ENCODE results near the gene YOD1. TPM values are rescaled to one million over a fixed set of nuclear protein-coding genes. Genes with fewer than 3 reads are reported as not detected.

YOD1 gene
- total and polyA plus RNA-seq, 2 of the 13 experiments (the other 11 are each of a cell fraction or from before 2014, with no cell fraction given), result 3.4 to 9.1 TPM

DNA sequence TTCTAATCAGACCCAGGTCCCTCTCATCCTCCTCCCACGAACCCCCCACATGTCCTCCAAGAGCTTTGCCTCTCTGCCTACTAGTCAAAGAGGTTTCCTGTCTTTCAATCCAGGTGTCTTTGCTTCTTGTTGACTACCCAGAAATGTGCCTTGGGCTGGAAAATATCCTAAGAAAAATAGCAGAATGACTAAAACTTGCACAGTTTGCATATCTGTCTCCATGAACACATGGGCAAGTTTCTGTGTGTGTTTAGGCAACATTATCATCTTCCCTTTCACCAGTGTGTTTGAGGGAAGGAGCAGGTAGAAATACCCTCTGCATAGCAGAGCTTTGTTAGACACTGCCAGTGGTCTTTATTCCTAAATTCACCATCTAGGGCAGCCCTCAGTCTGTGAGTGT is 20.0 kb downstream of the YOD1 start:
- H3K4me3 ChIP-seq (replicated peaks in 1 of 3; ENCODE audit: insufficient read depth in 1 of 3, low read depth in 2 of 3, low read length in 3 of 3), result peak overlapping the region in 2 of 3 experiments; percentile 29 to 54; a peak in 3 of 6 replicates
- peak overlapping the region; percentile 85 for H3K4me2 ChIP-seq (ENCODE audit: low read depth, low read length)
- no peaks in the 10 kb centered on the region for H3K9me3 ChIP-seq (ENCODE audit: low read length)
- FAIRE-seq (no peak), ATAC-seq (no peak), DNase-seq (ENCODE audit: low spot score) (no peak)
- ChIA-PET CTCF (ENCODE audit: low intra/inter-chr PET ratio, low total read pairs) (no interaction called here), POLR2A (interaction anchor here (0.7 to 3.1 kb wide), 4 partner anchors 9 to 58 kb away, joined by 3 to 25 read pairs (median 14); partner anchors contain the start of genes PFKFB2 and YOD1)
- intact Hi-C loops (cut with micrococcal nuclease; ENCODE audit: unreplicated experiment), result no loop called here
- in situ Hi-C loops (cut with HindIII; ENCODE audit: extremely low pct_ligation_motif_present, low pct_unique_long_range_greater_than_20kb), result no loop called here
- no peaks in the 10 kb centered on the region for H3K79me2 ChIP-seq (ENCODE audit: insufficient read depth, low read length)
- no peak overlapping the region for H3K27ac ChIP-seq (ENCODE audit: extremely low read length, insufficient read depth, low read length)
- no peak for TF ChIP-seq NCOA1 (CRISPR knock-in tag; IDR thresholded peaks at IDR 0.05)
- no peak for TF ChIP-seq REXO4 (CRISPR knock-in tag; IDR thresholded peaks at IDR 0.05; ENCODE audit: borderline replicate concordance)
- no peak for TF ChIP-seq FOSL1 (CRISPR knock-in tag; IDR thresholded peaks at IDR 0.05; ENCODE audit: borderline replicate concordance)
- no peak for TF ChIP-seq KAT8 (CRISPR knock-in tag; IDR thresholded peaks at IDR 0.05)
- TF ChIP-seq ZBTB42 (CRISPR knock-in tag; IDR thresholded peaks at IDR 0.05), result no peak
- TF ChIP-seq RBFOX2 (IDR thresholded peaks at IDR 0.05; ENCODE audit: low read depth, low read length), result 0 out of 2 replicates have a peak, but pooled peaks have one; percentile 3
- 7% methylated on average over 1 of the region's 1 CpG for WGBS (ENCODE audit: low lambda C conversion rate)
- no peak overlapping the region for H2AFZ ChIP-seq (ENCODE audit: low read length)
- H4K20me1 ChIP-seq (ENCODE audit: insufficient read depth, low read length), result no peaks in the 10 kb centered on the region
- peaks cover 84% of the 10 kb centered on the region for H3K4me1 ChIP-seq (ENCODE audit: insufficient read depth, low read length)
- no TSS peak for BruUV-seq (replicated peaks)
- no peaks in the 10 kb centered on the region for H3K36me3 ChIP-seq (replicated peaks in 1 of 2; ENCODE audit: control insufficient read depth in 1 of 2, insufficient read depth in 2 of 2, low read length in 2 of 2)
- no peak overlapping the region for H3K9ac ChIP-seq (ENCODE audit: insufficient read depth, low read depth, low read length)
- H3K27me3 ChIP-seq (ENCODE audit: control insufficient read depth in 1 of 2, insufficient read depth in 2 of 2, low read length in 2 of 2), result no peaks in the 10 kb centered on the region

DNA sequence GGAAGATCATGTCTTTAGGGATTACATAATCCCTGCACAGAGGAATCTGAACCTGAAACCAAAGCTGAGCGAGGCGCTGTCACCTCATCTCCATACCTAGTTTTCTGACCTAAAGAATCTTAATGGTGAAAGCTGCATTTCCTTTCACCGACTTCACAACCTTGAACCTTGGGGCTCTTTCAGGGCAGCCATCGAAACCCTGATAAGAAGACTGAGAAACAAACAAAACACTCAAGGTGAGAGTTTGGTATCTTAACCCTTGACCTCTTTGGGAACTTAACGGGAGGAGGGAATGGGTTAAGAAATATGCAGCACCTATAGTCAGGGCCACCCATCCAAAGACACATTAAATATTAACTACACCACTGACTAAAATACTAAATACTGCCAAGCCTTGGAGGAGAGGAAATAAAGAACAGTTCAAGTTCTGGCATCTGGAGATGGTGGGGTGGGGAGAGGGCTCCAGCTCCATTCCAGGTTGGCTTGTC is 20.4 kb downstream of the YOD1 start:
- Histone ChIP-seq H3K4me2 (ENCODE audit: low read depth, low read length) (peak overlapping the region; percentile 85), H3K9me3 (ENCODE audit: low read length) (no peaks in the 10 kb centered on the region), H3K27me3 (ENCODE audit: control insufficient read depth in 1 of 2, insufficient read depth in 2 of 2, low read length in 2 of 2) (no peaks in the 10 kb centered on the region), H3K27ac (ENCODE audit: extremely low read length, insufficient read depth, low read length) (no peak overlapping the region), H3K9ac (ENCODE audit: insufficient read depth, low read depth, low read length) (no peak overlapping the region), H3K4me3 (replicated peaks in 1 of 3; ENCODE audit: insufficient read depth in 1 of 3, low read depth in 2 of 3, low read length in 3 of 3) (peak overlapping the region in 2 of 3 experiments; percentile 29 to 54; a peak in 3 of 6 replicates), H3K36me3 (replicated peaks in 1 of 2; ENCODE audit: control insufficient read depth in 1 of 2, insufficient read depth in 2 of 2, low read length in 2 of 2) (no peaks in the 10 kb centered on the region), H3K79me2 (ENCODE audit: insufficient read depth, low read length) (no peaks in the 10 kb centered on the region), H4K20me1 (ENCODE audit: insufficient read depth, low read length) (no peaks in the 10 kb centered on the region), H3K4me1 (ENCODE audit: insufficient read depth, low read length) (peaks cover 88% of the 10 kb centered on the region), H2AFZ (ENCODE audit: low read length) (no peak overlapping the region)
- POLR2A ChIA-PET, result interaction anchor here (0.7 to 3.1 kb wide), 3 partner anchors 9 to 59 kb away, joined by 3 to 25 read pairs (median 22); partner anchors contain the start of gene PFKFB2
- DNase-seq (ENCODE audit: low spot score) (no peak), ATAC-seq (peak; percentile 31), FAIRE-seq (peak; percentile 71)
- 1% methylated on average over 5 of the region's 5 CpGs for WGBS (ENCODE audit: low lambda C conversion rate)
- no TSS peak for BruUV-seq (replicated peaks)
- in situ Hi-C loops (cut with HindIII; ENCODE audit: extremely low pct_ligation_motif_present, low pct_unique_long_range_greater_than_20kb) (no loop called here), intact Hi-C loops (cut with micrococcal nuclease; ENCODE audit: unreplicated experiment) (no loop called here)
- CTCF ChIA-PET (ENCODE audit: low intra/inter-chr PET ratio, low total read pairs), result no interaction called here
- TF ChIP-seq NAIF1 (CRISPR knock-in tag; IDR thresholded peaks at IDR 0.05; ENCODE audit: borderline replicate concordance), result no peak
- TF ChIP-seq ISL2 (CRISPR knock-in tag; IDR thresholded peaks at IDR 0.05), result peak; percentile 62; the same call in 1 of the 2 replicates
- peak; percentile 41; the same call in 1 of the 2 replicates for TF ChIP-seq NR2C2 (CRISPR knock-in tag; IDR thresholded peaks at IDR 0.05; ENCODE audit: borderline replicate concordance)
- peak; percentile 48; the same call in 1 of the 2 replicates for TF ChIP-seq HNF4A (CRISPR knock-in tag; IDR thresholded peaks at IDR 0.05)
- no peak; the same call in 1 of the 2 replicates for TF ChIP-seq CREM (IDR thresholded peaks at IDR 0.05)
- TF ChIP-seq CREM (CRISPR knock-in tag; IDR thresholded peaks at IDR 0.05), result no peak
- TF ChIP-seq TARDBP (CRISPR knock-in tag; IDR thresholded peaks at IDR 0.05), result 0 out of 2 replicates have a peak, but pooled peaks have one; percentile 28
- peak; percentile 79 for TF ChIP-seq NR2F6 (IDR thresholded peaks at IDR 0.05)
- TF ChIP-seq NR2F6 (CRISPR knock-in tag; IDR thresholded peaks at IDR 0.05), result peak; percentile 38; the same call in 1 of the 2 replicates
- peak in 1 of 2 experiments; percentile 65; a peak in 1 of 4 replicates for TF ChIP-seq EP300 (IDR thresholded peaks at IDR 0.05; ENCODE audit: low read depth in 2 of 2, low read length in 2 of 2)
- no peak for TF ChIP-seq EP300 (CRISPR knock-in tag; IDR thresholded peaks at IDR 0.05; ENCODE audit: borderline replicate concordance)
- TF ChIP-seq, protein P1, sequence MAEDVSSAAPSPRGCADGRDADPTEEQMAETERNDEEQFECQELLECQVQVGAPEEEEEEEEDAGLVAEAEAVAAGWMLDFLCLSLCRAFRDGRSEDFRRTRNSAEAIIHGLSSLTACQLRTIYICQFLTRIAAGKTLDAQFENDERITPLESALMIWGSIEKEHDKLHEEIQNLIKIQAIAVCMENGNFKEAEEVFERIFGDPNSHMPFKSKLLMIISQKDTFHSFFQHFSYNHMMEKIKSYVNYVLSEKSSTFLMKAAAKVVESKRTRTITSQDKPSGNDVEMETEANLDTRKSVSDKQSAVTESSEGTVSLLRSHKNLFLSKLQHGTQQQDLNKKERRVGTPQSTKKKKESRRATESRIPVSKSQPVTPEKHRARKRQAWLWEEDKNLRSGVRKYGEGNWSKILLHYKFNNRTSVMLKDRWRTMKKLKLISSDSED (CRISPR knock-in tag; IDR thresholded peaks at IDR 0.05), result no peak
- peak; percentile 48; the same call in 1 of the 2 replicates for TF ChIP-seq PPARG (CRISPR knock-in tag; conservative IDR thresholded peaks at IDR 0.05)
- no peak for TF ChIP-seq ZNF570 (CRISPR knock-in tag; IDR thresholded peaks at IDR 0.05; ENCODE audit: borderline replicate concordance)
